ENCODE data around the gene TK2.

The TK2 gene

DNA sequence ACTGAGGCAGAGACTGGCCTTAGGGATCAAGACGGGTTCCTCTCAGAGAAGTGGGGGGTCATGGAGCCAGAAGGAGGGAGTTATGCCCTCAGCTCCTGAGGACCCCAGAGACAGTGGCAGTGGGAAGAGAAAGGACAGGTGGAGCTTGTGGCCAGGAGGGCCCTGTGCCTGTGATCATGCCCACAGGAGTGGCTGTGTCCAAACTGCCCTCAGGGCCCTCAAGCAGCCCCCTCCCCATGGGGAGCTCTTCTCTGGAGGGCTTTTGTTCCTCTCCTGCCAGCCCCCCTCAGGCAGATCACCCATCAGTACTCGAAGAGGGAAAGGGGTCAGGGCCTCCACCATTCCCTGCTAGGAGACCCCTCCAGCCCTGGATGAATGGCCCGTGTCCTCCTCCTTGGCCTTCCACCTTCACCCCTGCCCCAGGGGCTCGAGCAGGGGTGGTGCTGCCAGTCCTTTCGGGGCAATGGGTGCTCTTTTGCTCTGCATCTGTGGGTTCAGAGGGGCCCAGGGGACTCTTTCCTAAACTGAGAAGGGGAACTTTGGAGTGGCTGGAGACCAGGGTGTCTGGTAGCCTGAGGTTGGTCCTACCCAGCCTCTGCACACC, 70.2 kb downstream of the TK2 start:
- H3K4me1 ChIP-seq, result peaks cover 81% of the 10 kb centered on the region
- no peaks in the 10 kb centered on the region for H3K9me3 ChIP-seq
- H3K27ac ChIP-seq, result peak overlapping the region; percentile 78
- 0 out of 2 replicates have a peak overlapping the region, but pooled peaks have one; percentile 13 for H3K9ac ChIP-seq
- no peaks in the 10 kb centered on the region for H3K27me3 ChIP-seq
- no peak overlapping the region for H3K4me3 ChIP-seq
- H4K20me1 ChIP-seq, result no peaks in the 10 kb centered on the region
- no peak for TF ChIP-seq Cebpa-rat (IDR thresholded peaks at IDR 0.05)
- peak overlapping the region; percentile 69 for H3K4me2 ChIP-seq
- no peaks in the 10 kb centered on the region for H3K36me3 ChIP-seq

GRCh38 chr16:66478733-66479511, 71.0 kb downstream of the TK2 start:
- Histone ChIP-seq H3K4me3 (no peak overlapping the region), H3K4me1 (peaks cover 75% of the 10 kb centered on the region), H3K9ac (no peak overlapping the region; the same call in 1 of the 2 replicates), H3K27ac (peak overlapping the region; percentile 78), H3K27me3 (no peaks in the 10 kb centered on the region), H3K4me2 (peak overlapping the region; percentile 69), H4K20me1 (no peaks in the 10 kb centered on the region), H3K36me3 (no peaks in the 10 kb centered on the region), H3K9me3 (no peaks in the 10 kb centered on the region)
- no peak for TF ChIP-seq Cebpa-rat (IDR thresholded peaks at IDR 0.05)

DNA sequence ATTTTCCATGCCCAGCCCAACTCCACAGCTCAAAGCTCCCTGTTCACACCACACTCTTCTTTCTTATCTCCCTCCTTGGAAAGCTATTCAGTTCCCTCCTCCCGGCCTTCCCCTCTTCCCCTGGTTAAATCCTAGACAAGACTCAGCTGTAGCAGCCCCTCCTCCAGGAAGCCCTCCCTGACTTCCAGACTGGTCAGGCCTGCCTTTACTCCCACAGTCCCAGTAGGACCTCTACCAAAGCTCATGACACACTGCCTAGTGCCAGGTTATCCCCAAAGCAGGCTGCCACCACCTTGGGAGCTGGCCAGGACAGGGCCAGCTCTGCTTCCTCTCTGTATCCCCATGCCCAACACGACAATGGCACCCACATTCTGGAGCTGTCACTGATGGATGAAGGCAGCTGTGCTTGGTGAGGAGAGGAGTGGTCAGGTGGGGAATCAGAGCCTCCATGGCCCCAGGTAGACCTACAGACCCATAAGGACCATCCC, 72.8 kb downstream of the TK2 start:
- Histone ChIP-seq H3K9me3 (no peaks in the 10 kb centered on the region), H3K4me2 (peak overlapping the region; percentile 69), H3K9ac (no peak overlapping the region), H3K27ac (peak overlapping the region; percentile 78; the same call in 1 of the 2 replicates), H4K20me1 (no peaks in the 10 kb centered on the region), H3K36me3 (no peaks in the 10 kb centered on the region), H3K4me3 (no peak overlapping the region), H3K4me1 (peaks cover 66% of the 10 kb centered on the region), H3K27me3 (no peaks in the 10 kb centered on the region)
- TF ChIP-seq Cebpa-rat (IDR thresholded peaks at IDR 0.05), result no peak

DNA sequence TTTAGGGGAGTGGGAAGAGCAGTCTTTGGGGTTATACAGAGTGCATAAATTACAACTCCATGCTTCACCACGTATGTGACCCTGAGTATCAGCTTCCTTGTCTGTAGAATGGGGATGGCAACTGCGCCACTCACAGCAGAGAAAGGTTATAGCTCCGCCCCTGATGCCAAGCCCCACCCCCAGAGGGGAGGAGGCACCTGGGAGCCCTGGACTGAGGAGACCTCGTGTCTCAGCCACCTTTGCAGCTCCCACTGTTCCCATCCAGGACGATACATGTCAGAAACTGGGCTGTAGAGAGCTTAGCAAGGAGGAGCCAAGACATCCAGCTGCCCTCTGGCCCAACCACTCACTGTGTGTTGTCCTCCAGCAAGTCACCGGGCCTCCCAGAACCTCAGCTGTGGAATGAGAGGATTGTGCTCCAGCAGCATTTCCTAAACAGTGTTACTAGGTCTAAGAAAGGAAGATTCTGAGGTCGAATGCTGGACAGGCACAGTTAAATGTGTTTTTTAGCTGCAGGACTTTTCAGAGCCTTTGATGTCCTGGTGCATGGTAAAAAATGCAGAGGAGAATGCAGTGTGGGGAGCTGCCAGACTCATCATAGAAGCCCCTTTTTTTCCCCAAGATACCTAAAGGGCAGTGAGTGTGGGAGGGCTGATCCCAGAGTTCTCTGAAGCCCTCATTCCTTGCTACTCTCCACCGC, 73.4 kb downstream of the TK2 start:
- no peaks in the 10 kb centered on the region for H3K27me3 ChIP-seq
- H3K4me3 ChIP-seq, result no peak overlapping the region
- no peaks in the 10 kb centered on the region for H3K36me3 ChIP-seq
- no peak overlapping the region for H3K9ac ChIP-seq
- H4K20me1 ChIP-seq, result no peaks in the 10 kb centered on the region
- peak overlapping the region; percentile 78; the same call in 1 of the 2 replicates for H3K27ac ChIP-seq
- H3K4me2 ChIP-seq, result peak overlapping the region; percentile 69
- H3K9me3 ChIP-seq, result no peaks in the 10 kb centered on the region
- no peak for TF ChIP-seq Cebpa-rat (IDR thresholded peaks at IDR 0.05)
- peaks cover 66% of the 10 kb centered on the region for H3K4me1 ChIP-seq

GRCh38 chr16:66475232-66475631, 74.7 kb downstream of the TK2 start:
- Histone ChIP-seq H3K27me3 (no peaks in the 10 kb centered on the region), H3K27ac (no peak overlapping the region), H3K36me3 (no peaks in the 10 kb centered on the region), H3K9ac (0 out of 2 replicates have a peak overlapping the region, but pooled peaks have one; percentile 12), H3K4me2 (peak overlapping the region; percentile 56), H3K4me1 (peaks cover 53% of the 10 kb centered on the region), H3K9me3 (no peaks in the 10 kb centered on the region), H3K4me3 (no peak overlapping the region), H4K20me1 (no peaks in the 10 kb centered on the region)
- TF ChIP-seq Cebpa-rat (IDR thresholded peaks at IDR 0.05), result no peak

DNA sequence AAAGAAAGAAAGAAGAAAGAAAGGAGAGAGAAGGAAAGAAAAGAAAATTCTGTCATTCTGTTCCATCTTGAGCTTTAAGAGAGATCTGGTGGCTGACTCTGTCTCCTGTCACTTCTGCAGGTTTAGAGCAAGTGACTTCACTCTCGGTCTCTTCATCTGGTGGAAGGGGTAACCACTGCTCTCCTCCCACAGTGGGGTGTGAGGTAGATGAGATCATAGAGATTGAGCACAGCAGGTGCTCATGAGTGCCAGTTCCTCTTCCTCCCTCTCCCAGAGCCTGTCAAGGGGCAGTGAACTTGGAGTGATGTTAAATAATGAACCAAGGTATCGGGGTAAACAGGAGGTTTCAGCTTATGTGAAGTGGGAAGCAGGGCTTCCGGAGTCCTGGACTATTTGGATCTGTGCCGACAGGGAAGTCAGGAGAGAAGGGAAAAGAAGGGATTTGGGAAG, 75.1 kb downstream of the TK2 start:
- H3K9ac ChIP-seq, result no peak overlapping the region
- peak overlapping the region; percentile 56 for H3K4me2 ChIP-seq
- no peak for TF ChIP-seq Cebpa-rat (IDR thresholded peaks at IDR 0.05)
- no peaks in the 10 kb centered on the region for H3K27me3 ChIP-seq
- peaks cover 49% of the 10 kb centered on the region for H3K4me1 ChIP-seq
- no peaks in the 10 kb centered on the region for H4K20me1 ChIP-seq
- no peak overlapping the region for H3K27ac ChIP-seq
- no peaks in the 10 kb centered on the region for H3K9me3 ChIP-seq
- H3K36me3 ChIP-seq, result no peaks in the 10 kb centered on the region
- H3K4me3 ChIP-seq, result no peak overlapping the region

DNA sequence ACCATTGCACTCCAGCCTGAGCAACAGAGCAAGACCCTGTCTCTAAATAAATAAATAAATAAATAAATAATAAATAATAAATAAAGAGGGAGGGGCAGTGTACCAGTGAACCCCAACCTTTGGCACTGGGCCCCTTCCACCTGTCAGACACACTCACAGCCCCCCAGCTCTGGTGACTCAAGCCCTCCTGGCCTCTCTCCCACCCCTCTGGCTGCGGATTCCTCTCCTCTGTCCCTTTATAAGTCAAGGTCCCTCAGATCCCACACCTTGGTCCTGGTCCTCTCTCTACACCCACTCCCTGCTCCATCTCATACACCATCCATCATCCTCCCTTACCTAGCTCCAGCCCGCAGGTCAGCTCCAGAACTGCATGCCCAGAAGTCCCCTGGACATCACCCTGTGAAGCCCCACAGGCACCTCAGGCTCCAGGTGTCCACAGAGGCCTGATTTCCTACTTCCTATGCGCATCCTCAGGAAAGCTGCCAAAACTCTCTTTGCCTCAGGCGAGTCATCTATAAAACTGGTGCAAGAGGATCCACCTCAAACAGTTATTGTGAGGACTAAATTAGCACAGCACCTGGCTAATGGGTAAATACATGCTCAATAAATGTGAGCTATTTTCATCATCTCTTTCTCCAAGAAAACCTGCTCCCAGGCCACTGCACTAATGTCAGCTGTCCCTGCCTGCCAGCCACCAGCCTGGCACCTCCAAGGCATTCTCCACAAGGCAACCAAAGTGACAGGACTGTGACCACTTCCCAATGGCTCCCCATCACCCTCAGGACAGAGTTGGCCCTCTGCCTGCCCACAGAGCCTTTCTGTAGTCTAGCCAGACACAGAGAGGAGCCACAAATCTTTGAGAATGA, 76.0 kb downstream of the TK2 start:
- Histone ChIP-seq H3K9me3 (no peaks in the 10 kb centered on the region), H3K36me3 (no peaks in the 10 kb centered on the region), H3K4me3 (no peak overlapping the region), H3K27ac (no peak overlapping the region), H4K20me1 (no peaks in the 10 kb centered on the region), H3K27me3 (no peaks in the 10 kb centered on the region), H3K4me1 (peaks cover 40% of the 10 kb centered on the region), H3K4me2 (no peak overlapping the region), H3K9ac (no peak overlapping the region)
- TF ChIP-seq Cebpa-rat (IDR thresholded peaks at IDR 0.05), result no peak

DNA sequence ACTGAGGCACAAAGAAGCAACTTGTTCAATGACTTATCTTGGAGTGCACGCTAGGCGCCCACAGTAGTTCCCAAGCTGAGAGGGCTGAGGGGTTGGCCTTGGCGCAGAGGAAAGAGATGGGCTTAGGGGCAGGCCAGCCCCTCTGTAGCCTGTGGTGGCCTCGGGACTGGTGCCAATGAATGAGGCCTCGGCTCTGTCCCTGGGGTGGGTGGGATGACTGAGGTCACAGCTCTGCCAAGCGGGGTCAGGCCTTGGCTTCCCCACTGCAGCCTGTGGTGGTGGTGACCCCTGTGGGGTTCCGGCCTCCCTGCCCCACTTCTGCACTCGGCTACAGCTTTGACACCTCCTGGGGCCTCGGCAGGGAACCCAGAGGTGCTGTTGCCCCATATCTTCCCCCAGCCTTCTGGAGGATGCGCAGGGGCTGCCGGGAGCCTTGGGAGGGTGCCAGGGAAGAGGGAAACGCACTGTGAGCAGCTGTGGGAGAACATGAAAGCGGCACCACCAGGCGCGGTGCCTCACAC, 76.8 kb downstream of the TK2 start:
- Histone ChIP-seq H3K4me1 (peaks cover 32% of the 10 kb centered on the region), H3K36me3 (no peaks in the 10 kb centered on the region), H3K4me3 (no peak overlapping the region), H3K9ac (no peak overlapping the region), H4K20me1 (no peaks in the 10 kb centered on the region), H3K9me3 (no peaks in the 10 kb centered on the region), H3K4me2 (no peak overlapping the region), H3K27ac (no peak overlapping the region), H3K27me3 (no peaks in the 10 kb centered on the region)
- TF ChIP-seq Cebpa-rat (IDR thresholded peaks at IDR 0.05), result no peak
